DOHH2 (cell line): ENCODE measurements around the gene TRIM67.

Experiments used
- H3F3A ChIP-seq: fragments of 200-600 bp; sonication (generic), shearing (Covaris generic); 2 replicates; pipeline ENCODE4 v1.6.0; 2016; ENCODE audit warnings: antibody characterized with exemption, mild to moderate bottlenecking; ENCODE audit not compliant: control insufficient read depth, insufficient read depth
- H3K27ac ChIP-seq: fragments of 200-600 bp; sonication (generic); 2 replicates; pipeline ENCODE4 v1.5.1; 2014; ENCODE audit warnings: low read depth, mild to moderate bottlenecking, low read length, moderate library complexity
- H3K27me3 ChIP-seq: fragments of 200-600 bp; sonication (generic); 2 replicates; pipeline ENCODE4 v1.6.1; 2014; ENCODE audit warnings: mild to moderate bottlenecking, low read length, mixed read lengths; ENCODE audit not compliant: control insufficient read depth
- H3K36me3 ChIP-seq: fragments of 200-600 bp; sonication (generic); 2 replicates; pipeline ENCODE4 v1.6.1; 2014; ENCODE audit warnings: mild to moderate bottlenecking, low read length, moderate library complexity, mixed read lengths; ENCODE audit not compliant: control insufficient read depth
- H3K4me1 ChIP-seq: fragments of 200-600 bp; sonication (generic); 2 replicates; pipeline ENCODE4 v1.6.1; 2014; ENCODE audit warnings: mild to moderate bottlenecking, low read length, mixed read lengths; ENCODE audit not compliant: control insufficient read depth
- H3K4me2 ChIP-seq: fragments of 200-600 bp; sonication (generic); 2 replicates; pipeline ENCODE4 v1.6.0; 2014; ENCODE audit warnings: mild to moderate bottlenecking, low read length, moderate library complexity
- H3K4me3 ChIP-seq: fragments of 200-600 bp; sonication (generic); 2 replicates; pipeline ENCODE4 v1.5.1; 2014; ENCODE audit warnings: mild to moderate bottlenecking, low read length, mixed read lengths
- H3K79me2 ChIP-seq: fragments of 200-600 bp; sonication (generic); 2 replicates; pipeline ENCODE4 v1.6.1; 2014; ENCODE audit warnings: mild to moderate bottlenecking, low read length, mixed read lengths; ENCODE audit not compliant: control insufficient read depth
- H3K9me2 ChIP-seq: fragments of 200-600 bp; sonication (generic); replicated peaks from 2 replicates; pipeline ENCODE4 v1.6.1; 2014; ENCODE audit warnings: mild to moderate bottlenecking, low read length, mixed read lengths; ENCODE audit not compliant: control insufficient read depth
- H3K9me3 ChIP-seq: fragments of 200-600 bp; sonication (generic); 2 replicates; pipeline ENCODE4 v1.6.1; 2014; ENCODE audit warnings: antibody characterized with exemption, low read length, mixed read lengths; ENCODE audit not compliant: control insufficient read depth, insufficient read depth
- H4K20me1 ChIP-seq: fragments of 200-600 bp; sonication (generic); 2 replicates; pipeline ENCODE4 v1.6.0; 2014; ENCODE audit warnings: low read depth, mild to moderate bottlenecking, antibody characterized with exemption, low read length, moderate library complexity; ENCODE audit not compliant: control insufficient read depth, insufficient read depth
- CTCF ChIP-seq: fragments of 200-600 bp; sonication (generic); IDR thresholded peaks from one replicate; pipeline ENCODE4 v1.5.1; 2014; ENCODE audit warnings: antibody characterized with exemption, mild to moderate bottlenecking, low read depth, low read length; ENCODE audit not compliant: poor library complexity, severe bottlenecking
- EZH2phosphoT487 ChIP-seq: fragments of 200-600 bp; sonication (generic); IDR thresholded peaks from 2 replicates; pipeline ENCODE4 v1.6.1; 2017; ENCODE audit warnings: borderline replicate concordance, mild to moderate bottlenecking, antibody characterized with exemption, low read length, moderate library complexity, mixed read lengths

Gene TRIM67

GRCh38 chr1:231217056-231217455 is 55.2 kb downstream of the TRIM67 start:
- no peak for TF ChIP-seq CTCF
- no peak for TF ChIP-seq EZH2phosphoT487
- Histone ChIP-seq H3K4me3 (no peak overlapping the region), H3K4me2 (no peak overlapping the region), H3K9me2 (no peaks in the 10 kb centered on the region), H3K79me2 (no peaks in the 10 kb centered on the region), H3K4me1 (peaks cover 25% of the 10 kb centered on the region), H3K27ac (no peak overlapping the region), H3K36me3 (no peaks in the 10 kb centered on the region), H3F3A (peaks cover 6% of the 10 kb centered on the region), H4K20me1 (no peaks in the 10 kb centered on the region), H3K9me3 (no peaks in the 10 kb centered on the region), H3K27me3 (no peaks in the 10 kb centered on the region)

GRCh38 chr1:231218078-231218477 is 56.2 kb downstream of the TRIM67 start:
- Histone ChIP-seq H3K4me2 (no peak overlapping the region), H3K4me1 (peaks cover 21% of the 10 kb centered on the region), H3F3A (peaks cover 6% of the 10 kb centered on the region), H4K20me1 (no peaks in the 10 kb centered on the region), H3K9me2 (no peaks in the 10 kb centered on the region), H3K79me2 (no peaks in the 10 kb centered on the region), H3K27me3 (no peaks in the 10 kb centered on the region), H3K4me3 (no peak overlapping the region), H3K27ac (no peak overlapping the region), H3K36me3 (no peaks in the 10 kb centered on the region), H3K9me3 (no peaks in the 10 kb centered on the region)
- TF ChIP-seq EZH2phosphoT487 (no peak), CTCF (no peak)

GRCh38 chr1:231219422-231220401 is 57.9 kb downstream of the TRIM67 start:
- TF ChIP-seq EZH2phosphoT487 (no peak), CTCF (no peak)
- H3K9me2 ChIP-seq, result no peaks in the 10 kb centered on the region
- H3K27me3 ChIP-seq, result no peaks in the 10 kb centered on the region
- H4K20me1 ChIP-seq, result no peaks in the 10 kb centered on the region
- peaks cover 10% of the 10 kb centered on the region for H3K36me3 ChIP-seq
- no peaks in the 10 kb centered on the region for H3K9me3 ChIP-seq
- H3F3A ChIP-seq, result peaks cover 6% of the 10 kb centered on the region
- H3K79me2 ChIP-seq, result no peaks in the 10 kb centered on the region
- H3K4me2 ChIP-seq, result no peak overlapping the region
- no peak overlapping the region for H3K27ac ChIP-seq
- H3K4me3 ChIP-seq, result no peak overlapping the region
- H3K4me1 ChIP-seq, result peaks cover 19% of the 10 kb centered on the region
